ENCODE data around the gene TM9SF4. TPM values are rescaled to one million over a fixed set of nuclear protein-coding genes. Genes with fewer than 3 reads are reported as not detected.

TM9SF4 gene
- total RNA-seq, 1 experiment from 2014 or later = 67.8 TPM

DNA sequence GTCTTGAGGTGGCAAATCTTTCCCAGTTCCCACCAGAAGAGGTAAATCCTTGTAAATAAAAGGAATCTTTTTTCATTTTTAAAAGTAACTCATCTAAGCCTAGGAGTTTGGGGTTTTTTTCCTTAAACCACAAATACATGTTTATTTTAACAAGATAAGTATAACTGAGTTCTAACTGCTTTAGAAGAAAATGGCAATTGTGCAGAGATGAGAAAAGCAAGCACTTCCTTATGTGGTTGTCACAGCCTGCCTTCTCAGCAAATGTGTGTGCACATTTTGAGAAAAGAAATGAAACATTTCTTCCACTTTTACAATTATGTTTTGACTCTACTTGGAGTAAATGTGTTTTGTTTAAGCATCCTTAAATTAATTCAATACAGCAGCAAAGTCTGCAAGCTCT, 39.8 kb upstream of the TM9SF4 start:
- Histone ChIP-seq H3K4me1 (replicated peaks; ENCODE audit: insufficient read depth) (peaks cover 5% of the 10 kb centered on the region; the same call in 1 of the 2 replicates), H3K79me2 (ENCODE audit: low read depth) (no peaks in the 10 kb centered on the region), H3K9me3 (ENCODE audit: insufficient read depth, low read depth) (no peaks in the 10 kb centered on the region), H3K27me3 (ENCODE audit: insufficient read depth, low read depth) (peaks cover 21% of the 10 kb centered on the region), H3K27ac (no peak overlapping the region), H4K20me1 (ENCODE audit: insufficient read depth) (no peaks in the 10 kb centered on the region), H3K9me2 (ENCODE audit: insufficient read depth) (no peaks in the 10 kb centered on the region), H3F3A (ENCODE audit: insufficient read depth, low read depth) (no peaks in the 10 kb centered on the region), H2AFZ (no peak overlapping the region), H3K4me3 (no peak overlapping the region), H3K36me3 (ENCODE audit: low read depth) (no peaks in the 10 kb centered on the region), H3K4me2 (no peak overlapping the region)
- no peak for DNase-seq
- intact Hi-C loops (cut with micrococcal nuclease; ENCODE audit: unreplicated experiment) = no loop called here
- ChIA-PET CTCF (no interaction called here), POLR2A (ENCODE audit: unreplicated experiment) (no interaction called here)
- BruUV-seq (replicated peaks) = no TSS peak
- TF ChIP-seq EZH2 (IDR thresholded peaks at IDR 0.05; ENCODE audit: low read depth) (no peak), CTCF (conservative IDR thresholded peaks at IDR 0.05) (no peak)

- Histone ChIP-seq H4K20me1 (ENCODE audit: insufficient read depth) (no peaks in the 10 kb centered on the region), H3K4me3 (no peak overlapping the region), H3K9me3 (ENCODE audit: insufficient read depth, low read depth) (no peaks in the 10 kb centered on the region), H3K27me3 (ENCODE audit: insufficient read depth, low read depth) (peaks cover 26% of the 10 kb centered on the region), H3K27ac (no peak overlapping the region), H3K79me2 (ENCODE audit: low read depth) (no peaks in the 10 kb centered on the region), H3K4me2 (no peak overlapping the region), H2AFZ (no peak overlapping the region), H3K36me3 (ENCODE audit: low read depth) (no peaks in the 10 kb centered on the region), H3K4me1 (replicated peaks; ENCODE audit: insufficient read depth) (peaks cover 5% of the 10 kb centered on the region; the same call in 1 of the 2 replicates), H3F3A (ENCODE audit: insufficient read depth, low read depth) (no peaks in the 10 kb centered on the region), H3K9me2 (ENCODE audit: insufficient read depth) (no peaks in the 10 kb centered on the region)
- ChIA-PET POLR2A (ENCODE audit: unreplicated experiment) (no interaction called here), CTCF (no interaction called here)
- intact Hi-C loops (cut with micrococcal nuclease; ENCODE audit: unreplicated experiment) = no loop called here
- no peak for DNase-seq
- no peak for TF ChIP-seq EZH2 (IDR thresholded peaks at IDR 0.05; ENCODE audit: low read depth)
- TF ChIP-seq CTCF (conservative IDR thresholded peaks at IDR 0.05) = no peak
- BruUV-seq (replicated peaks) = no TSS peak
Measured at GRCh38 chr20:32070282-32070681, 39.2 kb upstream of the TM9SF4 start.

DNA sequence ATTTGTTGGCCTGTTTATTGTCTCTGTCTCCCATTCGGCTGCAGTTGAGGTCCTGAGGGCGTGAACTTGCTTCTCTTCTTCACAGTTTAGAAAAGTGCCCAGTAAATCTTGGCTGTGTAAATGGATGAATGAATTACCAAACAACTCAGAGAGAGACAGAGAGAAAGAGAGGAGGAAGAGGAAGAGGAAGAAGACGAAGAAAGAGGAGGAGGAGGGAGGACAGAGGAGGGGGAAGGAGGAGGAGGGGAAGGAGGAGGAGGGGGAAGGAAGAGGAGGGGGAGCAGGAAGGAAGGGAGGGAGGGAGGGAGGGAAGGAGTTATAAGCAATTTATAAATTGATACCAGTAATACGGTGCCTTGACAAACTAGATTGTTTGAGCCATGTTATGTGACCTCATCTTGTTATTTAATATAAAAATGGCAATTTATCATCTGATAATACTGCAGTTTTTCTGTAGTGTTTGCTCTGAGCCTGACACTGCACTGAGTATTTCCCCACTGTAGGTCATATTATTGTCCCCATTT, 38.8 kb upstream of the TM9SF4 start:
- H2AFZ ChIP-seq = no peak overlapping the region
- H3F3A ChIP-seq (ENCODE audit: insufficient read depth, low read depth) = no peaks in the 10 kb centered on the region
- H4K20me1 ChIP-seq (ENCODE audit: insufficient read depth) = no peaks in the 10 kb centered on the region
- peaks cover 31% of the 10 kb centered on the region for H3K27me3 ChIP-seq (ENCODE audit: insufficient read depth, low read depth)
- H3K79me2 ChIP-seq (ENCODE audit: low read depth) = no peaks in the 10 kb centered on the region
- no peak for TF ChIP-seq CTCF (conservative IDR thresholded peaks at IDR 0.05)
- no peak for TF ChIP-seq EZH2 (IDR thresholded peaks at IDR 0.05; ENCODE audit: low read depth)
- DNase-seq = no peak
- no peak overlapping the region for H3K27ac ChIP-seq
- no peak overlapping the region for H3K4me2 ChIP-seq
- H3K4me3 ChIP-seq = no peak overlapping the region
- ChIA-PET CTCF (no interaction called here), POLR2A (ENCODE audit: unreplicated experiment) (no interaction called here)
- H3K9me3 ChIP-seq (ENCODE audit: insufficient read depth, low read depth) = no peaks in the 10 kb centered on the region
- no peaks in the 10 kb centered on the region for H3K36me3 ChIP-seq (ENCODE audit: low read depth)
- H3K4me1 ChIP-seq (replicated peaks; ENCODE audit: insufficient read depth) = peaks cover 5% of the 10 kb centered on the region; the same call in 1 of the 2 replicates
- intact Hi-C loops (cut with micrococcal nuclease; ENCODE audit: unreplicated experiment) = no loop called here
- H3K9me2 ChIP-seq (ENCODE audit: insufficient read depth) = no peaks in the 10 kb centered on the region
- no TSS peak for BruUV-seq (replicated peaks)
